Kidney (tissue), 14 donors: Measurements from ENCODE around the gene EMC9. TPM values are rescaled to one million over a fixed set of nuclear protein-coding genes. Genes with fewer than 3 reads are reported as not detected.

Source experiments
- DNase-seq, 5 donors: peaks; one replicate each; pipeline ENCODE4 v3.0.0-alpha.2; 2013 to 2020
- FAIRE-seq: peaks from 2 replicates; lab custom pipeline; 2012; peaks lifted over from hg19 to GRCh38; lab: Jason Lieb, UNC
- H3K27ac ChIP-seq, 2 donors: one replicate each; pipeline ENCODE4 v1.7.0; 2013; ENCODE audit warnings: low read depth in 2 of 2, low read length in 2 of 2, inconsistent platforms in 1 of 2
- H3K27me3 ChIP-seq: one replicate; pipeline ENCODE4 v1.7.1; 2013; ENCODE audit warnings: low read length, inconsistent platforms; ENCODE audit not compliant: control insufficient read depth, insufficient read depth
- H3K36me3 ChIP-seq, 3 donors: one replicate each; pipeline versions ENCODE4 v1.7.0 to v1.7.1; 2013; ENCODE audit warnings: low read length in 3 of 3, control low read depth in 1 of 3, inconsistent platforms in 1 of 3; ENCODE audit not compliant: insufficient read depth in 3 of 3, control insufficient read depth in 2 of 3
- H3K4me1 ChIP-seq, 3 donors: one replicate each; pipeline versions ENCODE4 v1.7.0 to v1.7.1; 2013; ENCODE audit warnings: low read length in 3 of 3, inconsistent platforms in 1 of 3, low read depth in 1 of 3; ENCODE audit not compliant: control insufficient read depth in 2 of 3, insufficient read depth in 2 of 3
- H3K4me3 ChIP-seq, 3 donors: one replicate each; pipeline versions ENCODE4 v1.7.0 to v1.8.1; 2013; ENCODE audit warnings: low read length in 3 of 3, control low read depth in 1 of 3, inconsistent platforms in 1 of 3
- H3K9ac ChIP-seq, 3 donors: one replicate each; pipeline versions ENCODE4 v1.7.0 to v1.7.1; 2013; ENCODE audit warnings: low read length in 3 of 3, control low read depth in 1 of 3, inconsistent platforms in 1 of 3
- H3K9me3 ChIP-seq, 3 donors: one replicate each; pipeline versions ENCODE4 v1.7.0 to v1.7.1; 2013; ENCODE audit warnings: low read length in 3 of 3, control low read depth in 1 of 3, inconsistent platforms in 1 of 3; ENCODE audit not compliant: control insufficient read depth in 2 of 3, insufficient read depth in 1 of 3
- CTCF ChIP-seq: IDR thresholded peaks from 3 replicates; pipeline ENCODE4 v1.5.1; 2012; ENCODE audit warnings: mild to moderate bottlenecking, moderate library complexity, borderline replicate concordance; ENCODE audit not compliant: insufficient read depth; ENCODE audit errors: extremely low read depth
- intact Hi-C: fragments of 100-400 bp; cut with DNase I; formaldehyde crosslinking; loops from one replicate; pipeline ENCODE4 v1.11.1; 2022
- polyA plus RNA-seq: library from polyadenylated mRNA; stranded (reverse); fragments of 350-450 nt; fragmentation: Illumina TruSeq; extraction: RNeasy Lipid Tissue Mini Kit (QIAGEN cat#74804); gene quantifications from one replicate; pipeline ENCODE4 v1.2.3, GENCODE V29; 2014; ENCODE audit warnings: low read depth, low replicate concordance; ENCODE audit not compliant: insufficient read depth
- total RNA-seq: library from RNA; stranded (reverse); fragmentation: NEBNext Ultra II Directional; extraction: Animal tissue kit (Norgen Biotek cat#: 25700); gene quantifications from one replicate; pipeline ENCODE4 v1.2.1, GENCODE V29; 2021
- donor health status: control.
- donor health status: control.
- donor health status: control.
- donor health status: control.
- donor health status: control.
- donor health status: DM: yes; HTN: yes; CAD: no.
- donor health status: Normal renal cell carcinoma (clear cell type).

EMC9 gene
- total and polyA plus RNA-seq, 2 donors from 2014 or later = 22.1 to 62.5 TPM

GRCh38 chr14:24113801-24114531 lies 27.4 kb downstream of the EMC9 start:
- Histone ChIP-seq H3K4me1 (peaks cover 0 to 24% (median 10%) of the 10 kb centered on the region in 3 donors), H3K9ac (peak overlapping the region; percentile 80 to 87 (median 86)), H3K36me3 (peaks cover 3 to 18% (median 11%) of the 10 kb centered on the region in 3 donors), H3K4me3 (peak overlapping the region; percentile 73 to 93 (median 84)), H3K9me3 (no peaks in the 10 kb centered on the region), H3K27ac (peak overlapping the region; percentile 99 to 100), H3K27me3 (no peaks in the 10 kb centered on the region)
- intact Hi-C loops = no loop called here
- no peak for FAIRE-seq
- DNase-seq = peak; percentile 88 to 97 (median 94)
- no peak for TF ChIP-seq CTCF

- DNase-seq (no peak), FAIRE-seq (no peak)
- Histone ChIP-seq H3K27ac (peak overlapping the region; percentile 99 to 100), H3K36me3 (peaks cover 0 to 12% (median 5%) of the 10 kb centered on the region in 3 donors), H3K9ac (peak overlapping the region; percentile 41 to 87 (median 80)), H3K9me3 (no peaks in the 10 kb centered on the region), H3K27me3 (no peaks in the 10 kb centered on the region), H3K4me3 (peak overlapping the region; percentile 73 to 93 (median 84)), H3K4me1 (peaks cover 0 to 28% (median 10%) of the 10 kb centered on the region in 3 donors)
- intact Hi-C loops = no loop called here
- TF ChIP-seq CTCF = no peak
Observed at GRCh38 chr14:24113379-24113800, 28.0 kb downstream of the EMC9 start.

- TF ChIP-seq CTCF = no peak
- H3K36me3 ChIP-seq = no peaks in the 10 kb centered on the region
- H3K9ac ChIP-seq = no peak overlapping the region
- FAIRE-seq (no peak), DNase-seq (no peak)
- peaks cover 0 to 13% (median 0%) of the 10 kb centered on the region in 3 donors for H3K4me1 ChIP-seq
- no peak overlapping the region for H3K4me3 ChIP-seq
- no peak overlapping the region for H3K27ac ChIP-seq
- intact Hi-C loops = no loop called here
- no peaks in the 10 kb centered on the region for H3K27me3 ChIP-seq
- H3K9me3 ChIP-seq = no peaks in the 10 kb centered on the region
Observed at GRCh38 chr14:24110523-24110922, 30.9 kb downstream of the EMC9 start.
